Measurements from ENCODE around the gene SNRPN.
"Not testable (repeated sequence)": the region's sequence is repeated elsewhere in the genome, so short reads cannot be mapped to it uniquely, and the experiment has no call there.

Gene SNRPN

DNA sequence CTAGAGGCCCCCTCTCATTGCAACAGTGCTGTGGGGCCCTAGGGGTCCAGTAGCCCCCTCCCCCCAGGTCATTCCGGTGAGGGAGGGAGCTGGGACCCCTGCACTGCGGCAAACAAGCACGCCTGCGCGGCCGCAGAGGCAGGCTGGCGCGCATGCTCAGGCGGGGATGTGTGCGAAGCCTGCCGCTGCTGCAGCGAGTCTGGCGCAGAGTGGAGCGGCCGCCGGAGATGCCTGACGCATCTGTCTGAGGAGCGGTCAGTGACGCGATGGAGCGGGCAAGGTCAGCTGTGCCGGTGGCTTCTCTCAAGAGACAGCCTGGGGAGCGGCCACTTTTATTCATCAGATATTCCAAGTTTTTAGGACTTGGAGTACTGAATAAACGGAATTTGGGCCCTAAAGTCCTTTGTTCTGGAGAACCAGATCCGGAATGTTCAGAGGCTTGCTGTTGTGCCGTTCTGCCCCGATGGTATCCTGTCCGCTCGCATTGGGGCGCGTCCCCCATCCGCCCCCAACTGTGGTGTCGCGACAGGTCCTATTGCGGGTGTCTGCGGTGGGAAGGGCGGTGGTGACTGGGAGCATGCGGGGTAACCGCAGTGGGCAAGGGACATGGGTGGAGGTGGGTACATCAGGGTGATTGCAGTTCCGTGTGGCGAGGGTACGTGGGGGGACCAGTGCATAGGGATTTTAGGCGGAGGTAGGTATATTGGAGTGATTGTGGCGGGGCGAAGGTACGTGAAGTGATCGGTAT lies at the start of gene SNRPN, which contains the start of gene SNURF:
SNRPN (plus strand) TSS at position 205 of the 748 bp plus-strand sequence. CDS start 19,467 bp downstream, outside the sequence.
SNURF (plus strand) TSS at position 205 of the 748 bp plus-strand sequence; CDS start at position 267, 62 bp downstream.
- DNase-seq, result peak; percentile 44

DNA sequence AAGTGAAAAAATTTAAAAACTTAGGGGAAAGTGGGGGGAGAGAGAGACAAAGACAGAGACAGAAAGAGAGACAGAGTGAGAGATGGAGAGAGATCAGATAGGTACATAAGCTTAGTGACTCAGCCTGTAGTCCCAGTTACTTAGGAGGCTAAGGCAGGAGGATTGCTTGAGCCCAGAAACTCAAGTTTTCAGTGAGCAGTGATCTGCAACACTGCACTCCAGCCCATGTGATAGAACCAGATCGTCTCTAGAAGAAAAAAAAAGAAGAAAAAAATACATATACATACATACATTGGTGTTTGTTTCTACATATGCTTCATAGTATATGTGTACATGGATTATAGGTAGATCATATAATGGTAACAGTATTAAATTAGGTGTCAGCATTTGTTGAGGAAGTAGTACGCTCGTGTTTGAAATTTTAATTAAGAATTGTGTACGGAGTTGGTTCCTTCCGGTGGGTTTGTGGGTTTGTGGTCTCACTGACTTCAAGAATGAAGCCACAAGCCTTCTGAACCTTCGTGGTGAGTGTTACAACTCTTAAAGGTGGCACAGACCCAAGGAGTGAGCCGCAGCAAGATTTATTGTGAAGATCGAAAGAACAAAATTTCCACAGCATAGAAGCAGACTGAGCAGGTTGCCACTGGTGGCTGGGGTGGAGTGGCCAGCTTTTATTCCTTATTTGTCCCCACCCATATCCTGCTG lies 38.3 kb upstream of the SNRPN start:
- DNase-seq, result no peak

DNA sequence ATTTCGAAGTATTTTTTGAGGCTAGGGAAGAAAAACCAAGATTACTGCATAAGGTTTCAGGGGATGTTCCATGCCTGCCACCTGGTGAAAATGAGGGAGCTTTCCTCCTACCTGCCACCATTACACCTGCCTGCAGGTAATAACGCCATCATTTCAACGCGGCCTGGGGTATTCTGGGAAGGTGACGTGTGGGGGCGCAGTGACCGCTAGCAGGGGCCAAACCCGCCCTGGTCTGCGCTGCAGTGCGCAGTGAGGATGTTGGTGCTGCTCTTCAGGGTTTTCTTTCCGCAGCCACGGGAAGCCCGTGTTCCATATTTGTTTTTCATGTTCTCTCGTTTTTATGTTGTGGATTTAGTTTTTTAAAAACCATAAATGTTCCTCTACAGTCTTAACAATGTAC lies 37.4 kb upstream of the SNRPN start:
- no peak for DNase-seq

DNA sequence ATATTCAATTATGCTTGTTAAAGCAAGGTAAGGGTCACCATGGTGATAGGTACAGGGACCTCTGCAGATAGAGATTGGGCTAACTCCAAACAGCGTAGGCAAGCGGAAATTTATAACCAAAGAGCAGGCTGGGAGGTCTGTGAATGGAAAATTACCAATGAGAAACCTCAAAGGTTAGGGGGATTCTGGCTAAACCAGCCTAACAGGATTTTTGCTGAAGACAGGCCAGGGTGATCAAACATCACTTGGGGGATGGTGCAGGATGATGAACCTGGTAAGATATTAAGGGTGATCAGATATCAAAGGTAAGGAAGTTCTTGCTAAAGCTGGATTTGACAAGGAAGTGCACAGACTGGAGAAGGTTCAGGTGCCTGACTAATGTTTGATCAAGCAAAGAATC lies 35.3 kb upstream of the SNRPN start:
- no peak for DNase-seq

DNA sequence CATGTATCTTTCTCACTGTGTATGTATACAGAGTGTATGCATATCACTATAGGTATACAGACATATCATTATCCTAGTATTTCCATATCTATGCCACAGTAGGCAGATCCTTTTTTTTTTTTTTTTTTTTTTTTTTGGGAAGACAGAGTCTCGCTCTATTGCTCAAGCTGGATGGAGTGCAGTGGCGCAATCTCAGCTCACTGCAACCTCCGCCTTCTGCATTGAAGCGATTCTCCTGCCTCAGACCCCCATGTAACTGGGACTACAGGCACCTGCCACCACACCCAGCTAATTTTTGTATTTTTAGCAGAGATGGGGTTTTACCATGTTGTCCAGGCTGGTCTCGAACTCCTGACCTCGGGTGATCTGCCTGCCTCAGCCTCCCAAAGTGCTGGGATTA lies 32.0 kb upstream of the SNRPN start:
- DNase-seq, result not testable (repeated sequence)

DNA sequence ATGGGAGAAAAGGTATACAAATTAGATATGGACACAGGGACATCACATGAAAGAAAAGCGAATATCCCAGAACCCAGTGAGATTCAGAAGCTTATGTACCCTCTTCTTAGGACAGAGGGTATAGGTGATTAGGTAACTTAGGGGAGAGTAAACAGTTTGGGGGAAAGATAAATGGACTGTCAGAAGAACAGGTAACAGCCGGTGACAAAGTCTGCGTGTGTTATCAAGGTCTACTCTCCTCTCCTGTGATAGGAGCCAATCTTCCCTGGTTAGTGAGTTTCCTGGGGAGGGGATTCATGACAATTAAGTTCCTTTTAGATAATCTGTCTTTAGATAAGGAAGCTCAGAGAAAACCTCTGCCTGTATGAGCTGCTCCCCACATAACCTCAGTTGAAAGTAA lies 30.6 kb upstream of the SNRPN start:
- no peak for DNase-seq

DNA sequence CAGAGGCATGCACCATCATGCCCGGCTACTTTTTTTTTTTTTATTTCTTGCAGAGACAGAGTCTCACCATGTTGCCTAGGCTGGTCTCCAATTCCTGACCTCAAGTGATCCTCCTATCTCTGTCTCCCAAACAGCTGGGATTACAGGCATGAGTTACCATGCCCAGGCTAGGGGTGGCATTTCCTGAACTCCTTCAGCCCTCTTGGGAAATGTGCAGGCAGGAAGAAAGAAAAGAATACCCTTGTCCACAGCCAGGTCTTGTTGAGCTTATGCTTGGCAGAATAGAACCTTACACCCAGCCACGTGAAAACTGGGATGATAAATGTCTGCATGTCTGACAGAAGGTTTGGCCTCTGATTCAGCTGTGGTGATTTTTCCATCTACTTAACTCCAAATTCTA lies 30.2 kb upstream of the SNRPN start:
- no peak for DNase-seq

DNA sequence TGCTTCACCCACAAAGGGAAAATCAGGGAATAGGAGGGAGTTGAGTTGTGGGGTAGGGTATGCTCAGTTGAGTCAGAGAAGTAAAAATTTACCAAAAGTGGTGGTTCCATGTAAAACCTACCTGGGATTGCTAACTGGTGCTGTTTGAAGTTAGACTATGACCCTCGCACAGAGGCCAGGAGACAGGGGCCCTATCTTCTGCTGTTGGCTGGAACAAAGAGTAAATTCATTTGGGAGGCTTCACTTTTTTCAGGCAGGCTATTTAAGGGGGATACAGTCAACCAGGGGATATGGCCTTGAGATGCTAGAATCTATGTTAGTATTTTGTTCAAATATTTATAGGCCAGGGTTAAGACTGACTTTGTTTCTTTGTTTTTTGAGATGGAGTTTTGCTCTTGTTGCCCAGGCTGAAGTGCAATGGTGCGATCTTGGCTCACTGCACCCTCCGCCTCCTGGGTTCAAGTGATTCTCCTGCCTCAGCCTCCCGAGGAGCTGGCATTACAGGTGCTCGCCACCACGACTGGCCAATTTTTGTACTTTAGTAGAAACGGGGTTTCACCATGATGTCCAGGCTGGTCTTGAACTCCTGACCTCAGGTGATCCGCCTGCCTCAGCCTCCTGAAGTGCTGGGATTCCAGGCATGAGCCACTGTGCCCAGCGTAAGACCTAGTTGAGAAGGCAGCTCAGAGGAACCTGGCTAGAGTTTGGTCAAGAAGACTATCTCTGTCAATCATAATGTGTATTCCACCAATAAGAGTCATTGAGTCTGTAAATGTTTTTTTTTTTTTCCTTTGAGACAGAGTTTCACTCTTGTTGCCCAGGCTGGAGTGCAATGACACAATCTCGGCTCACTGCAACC lies 22.7 kb upstream of the SNRPN start:
- not testable (repeated sequence) for DNase-seq

DNA sequence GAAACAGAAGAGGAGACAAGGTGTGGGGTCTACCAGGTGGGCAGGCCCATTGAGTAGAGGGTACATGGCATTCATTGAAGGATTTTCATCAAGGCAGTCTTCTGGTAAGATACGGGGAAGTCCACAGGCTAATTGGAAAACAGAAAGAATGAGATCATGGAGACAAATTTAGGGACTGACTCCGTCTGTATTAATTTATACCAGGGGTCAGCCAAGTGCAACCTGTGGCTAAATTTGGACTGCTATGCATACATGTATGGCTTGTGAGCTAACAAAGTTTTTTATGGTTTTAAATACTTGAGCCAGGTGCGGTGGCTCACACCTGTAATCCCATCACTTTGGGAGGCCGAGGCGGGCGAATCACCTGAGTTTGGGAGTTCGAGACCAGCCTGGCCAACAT lies 21.1 kb upstream of the SNRPN start:
- DNase-seq, result no peak

DNA sequence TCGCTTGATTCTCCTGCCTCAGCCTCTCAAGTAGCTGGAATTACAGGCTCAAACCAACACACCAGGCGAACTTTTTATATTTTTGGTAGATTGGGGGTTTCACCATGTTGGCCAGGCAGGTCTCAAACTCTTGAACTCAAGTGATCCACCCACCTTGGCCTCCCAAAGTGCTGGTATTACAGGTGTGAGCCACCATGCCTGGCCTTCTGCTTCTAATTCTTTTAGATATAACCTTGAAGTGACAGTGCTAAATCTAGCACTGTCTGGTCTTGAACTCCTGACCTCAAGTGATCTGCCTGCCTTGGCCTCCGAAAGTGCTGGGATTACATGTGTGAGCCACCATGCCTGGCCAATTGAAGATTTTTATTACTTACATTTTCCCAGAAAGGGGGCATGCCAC lies 16.6 kb upstream of the SNRPN start:
- DNase-seq, result not testable (repeated sequence)

DNA sequence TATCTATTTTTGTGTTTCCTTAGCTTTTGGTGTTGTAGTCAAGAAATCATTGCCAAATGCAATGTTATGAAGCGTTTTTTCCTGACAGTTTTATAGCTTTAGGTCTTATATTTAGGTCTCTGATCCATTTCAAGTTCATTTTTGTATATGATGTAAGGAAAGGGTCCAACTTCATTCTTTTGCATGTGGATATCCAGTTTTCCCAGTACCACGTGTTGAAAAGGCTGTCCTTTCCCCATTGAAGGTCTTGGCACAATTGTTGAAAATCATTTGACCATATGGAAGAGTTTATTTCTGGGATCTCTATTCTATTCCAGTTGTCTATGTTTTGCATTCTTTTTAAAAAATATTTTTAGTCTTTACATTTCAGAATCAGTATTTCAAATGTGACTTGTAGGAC lies 14.6 kb upstream of the SNRPN start:
- no peak for DNase-seq

DNA sequence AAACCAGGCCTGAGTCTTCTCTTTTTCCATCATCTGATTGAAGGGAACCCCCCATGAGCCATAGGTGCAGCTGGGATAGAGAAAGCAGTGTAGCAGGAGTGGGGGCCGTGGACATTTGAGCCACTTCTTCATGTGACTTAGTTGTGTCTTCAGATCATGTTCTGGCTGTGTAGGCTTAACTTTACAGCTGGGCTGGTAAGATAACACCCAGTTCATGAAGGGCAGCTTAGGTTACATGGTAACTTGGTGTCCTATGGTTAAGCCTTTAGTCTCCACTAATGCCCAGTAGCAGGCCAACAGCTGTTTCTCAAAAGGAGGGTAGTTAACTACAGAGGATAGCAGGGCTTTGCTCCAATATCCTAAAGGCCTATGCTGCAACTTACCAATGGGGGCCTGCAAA lies 11.4 kb upstream of the SNRPN start:
- no peak for DNase-seq

DNA sequence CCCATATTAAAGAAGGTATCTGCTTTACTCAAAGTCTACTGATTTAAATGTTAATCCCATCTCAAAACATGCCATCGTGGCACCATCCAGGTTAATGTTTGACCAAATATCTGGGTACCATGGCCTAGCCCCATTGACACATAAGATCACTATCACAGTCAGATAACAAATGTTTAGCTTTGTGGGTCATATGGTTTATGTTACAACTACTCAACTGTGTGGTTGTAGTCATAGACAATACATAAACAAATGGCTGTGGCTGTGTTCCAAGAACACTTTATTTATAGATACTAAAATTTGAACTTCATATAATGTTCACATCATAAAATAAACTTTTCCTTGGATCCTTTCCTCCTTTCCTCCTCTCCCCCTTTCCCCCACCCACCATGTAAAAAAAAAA lies 9.8 kb upstream of the SNRPN start:
- no peak for DNase-seq

DNA sequence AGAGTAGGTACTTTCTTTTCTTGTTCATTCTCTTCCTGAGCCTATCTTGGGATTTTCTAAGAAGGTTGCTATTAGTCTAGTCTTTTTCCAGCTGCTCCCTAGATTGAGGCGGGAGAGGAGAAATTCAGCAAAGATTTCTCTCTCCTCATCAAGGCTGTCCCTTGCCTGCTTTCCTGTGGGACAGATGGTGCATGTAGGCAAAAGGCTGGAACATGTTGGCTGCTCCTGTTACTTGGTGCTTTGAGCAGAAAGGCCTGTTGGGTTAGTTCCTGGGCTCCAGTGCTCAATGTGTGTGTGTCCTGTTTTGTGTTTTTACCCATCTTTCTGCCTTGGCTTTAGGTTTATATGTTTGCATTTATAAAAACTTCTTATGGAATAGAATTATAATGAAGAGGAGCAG lies 9.1 kb upstream of the SNRPN start:
- no peak for DNase-seq

DNA sequence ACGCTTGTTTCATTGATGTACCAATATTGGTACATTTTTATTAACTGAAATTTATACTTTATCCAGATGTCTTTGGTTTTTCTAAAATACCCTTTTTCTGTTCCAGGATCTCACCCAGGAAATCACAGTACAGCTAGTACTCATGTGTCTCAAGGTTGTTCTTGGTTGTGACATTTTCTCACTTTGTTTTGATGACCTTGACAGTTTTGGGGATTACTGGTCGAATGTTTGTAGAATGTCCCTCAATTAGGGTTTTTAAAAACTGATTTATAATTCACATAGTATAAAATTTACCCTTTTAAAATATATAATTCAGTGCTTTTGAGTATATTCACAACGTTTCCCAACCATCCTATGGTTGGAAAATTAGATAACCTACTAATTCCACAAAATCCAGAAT lies 6.3 kb upstream of the SNRPN start:
- no peak for DNase-seq

DNA sequence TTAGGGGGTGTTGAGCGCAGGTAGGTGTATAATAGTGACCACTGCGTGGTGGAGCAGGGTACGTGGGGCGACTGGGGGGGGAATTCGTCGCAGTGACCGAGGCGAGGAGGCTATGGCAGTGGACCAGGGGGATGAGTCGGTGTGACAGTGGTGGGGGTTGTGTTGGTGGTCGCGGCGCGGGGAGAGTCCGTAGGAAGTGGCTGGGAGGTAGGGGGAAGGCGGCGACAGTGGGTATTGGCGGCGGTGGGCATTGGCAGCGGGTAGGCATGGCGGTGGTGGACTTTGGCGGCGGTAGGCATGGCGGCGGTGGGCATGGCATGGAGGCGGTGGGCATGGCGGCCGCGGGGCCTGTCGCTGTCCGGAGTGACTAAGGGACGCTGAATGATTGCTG lies 739 bp downstream of the SNRPN start:
- DNase-seq, result no peak

DNA sequence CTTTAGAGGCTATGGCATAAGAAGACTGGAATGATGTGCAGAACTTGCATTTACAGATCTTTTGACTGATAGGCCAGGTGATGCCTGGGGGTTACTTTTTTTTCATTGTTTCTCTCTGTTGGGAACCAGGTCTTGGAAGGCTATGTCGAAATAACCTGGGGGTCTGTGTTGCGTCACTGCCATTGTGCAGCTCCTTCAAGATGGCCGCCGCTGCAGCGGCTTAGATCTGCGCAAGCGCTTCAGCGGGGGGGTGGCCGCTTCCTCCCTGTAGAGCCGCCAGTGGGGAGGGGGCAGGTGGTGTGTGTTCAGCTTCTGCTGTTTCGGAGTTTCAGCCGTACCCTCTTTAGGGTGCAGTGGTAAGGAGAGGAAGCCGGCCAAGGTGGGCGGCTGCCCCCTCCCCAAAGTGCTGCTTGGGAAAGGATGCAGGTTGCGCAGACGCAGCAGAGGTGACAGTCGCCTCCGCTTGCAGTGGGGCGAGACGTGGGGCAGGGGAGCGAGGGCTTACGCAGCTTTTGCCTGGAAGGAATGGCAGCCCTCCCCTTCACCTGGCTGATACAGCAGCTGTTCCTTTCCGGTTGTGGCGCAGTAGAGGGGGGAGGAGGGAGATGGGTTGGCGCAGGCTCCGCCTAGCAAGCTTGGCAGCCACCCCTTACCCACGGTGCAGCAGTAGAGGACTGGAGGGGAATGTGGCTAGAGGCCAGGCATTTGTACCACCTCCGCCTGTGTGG lies 1.5 kb downstream of the SNRPN start:
- DNase-seq, result peak; percentile 54

DNA sequence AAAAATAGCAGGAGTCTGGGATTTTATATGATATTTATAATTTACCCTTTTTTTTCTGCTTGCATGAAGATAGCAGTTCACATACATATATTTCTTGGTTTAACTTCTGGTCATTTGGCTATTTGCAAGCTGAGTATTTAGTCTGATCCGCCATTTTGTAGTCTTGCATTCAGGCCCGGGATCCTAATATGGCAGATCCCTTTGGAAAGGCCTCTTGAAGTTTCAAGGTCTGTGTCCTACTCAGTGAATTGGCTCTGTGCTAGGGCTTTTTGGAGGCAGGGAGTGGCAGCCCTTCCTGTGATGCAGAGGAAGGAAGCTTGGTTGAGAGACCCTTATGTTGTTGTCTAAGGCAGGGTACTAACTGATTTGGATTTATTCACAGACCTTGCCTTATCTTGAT lies 2.9 kb downstream of the SNRPN start:
- DNase-seq, result no peak

DNA sequence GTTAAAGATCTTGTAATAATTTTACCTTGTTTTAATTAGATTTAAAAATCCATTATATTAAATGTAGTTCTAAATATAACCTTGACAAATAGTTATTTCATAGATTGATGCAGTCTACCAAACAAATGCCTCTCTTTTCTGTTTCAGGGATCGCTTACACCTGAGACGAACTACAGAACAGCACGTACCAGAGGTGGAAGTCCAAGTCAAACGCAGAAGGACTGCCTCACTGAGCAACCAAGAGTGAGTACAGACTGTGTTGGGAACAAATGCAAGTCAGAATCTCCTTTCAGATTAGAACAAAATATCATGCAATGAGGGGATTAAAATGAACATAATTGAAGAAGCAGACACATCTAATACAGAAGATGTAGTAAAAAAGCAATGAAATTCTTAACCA lies 7.2 kb downstream of the SNRPN start:
- no peak for DNase-seq

DNA sequence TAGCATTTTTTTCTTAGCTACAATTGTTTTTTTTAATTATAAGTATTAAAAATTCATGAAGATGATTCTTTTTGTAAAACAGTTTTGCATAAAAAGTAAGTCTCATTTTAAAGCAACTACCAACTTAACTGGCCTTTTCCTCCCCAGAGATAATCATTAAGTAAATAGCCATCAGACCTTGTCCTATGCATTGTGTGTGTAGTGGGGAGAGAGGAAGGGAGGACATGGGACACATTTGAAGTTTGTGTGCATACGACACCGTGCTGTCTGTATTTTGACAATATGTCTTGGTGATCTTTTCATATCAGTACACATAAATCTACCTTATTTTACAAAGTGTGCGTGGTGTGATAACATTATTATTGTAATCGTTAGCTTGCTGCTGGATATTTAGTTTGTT lies 8.1 kb downstream of the SNRPN start:
- DNase-seq, result no peak

DNA sequence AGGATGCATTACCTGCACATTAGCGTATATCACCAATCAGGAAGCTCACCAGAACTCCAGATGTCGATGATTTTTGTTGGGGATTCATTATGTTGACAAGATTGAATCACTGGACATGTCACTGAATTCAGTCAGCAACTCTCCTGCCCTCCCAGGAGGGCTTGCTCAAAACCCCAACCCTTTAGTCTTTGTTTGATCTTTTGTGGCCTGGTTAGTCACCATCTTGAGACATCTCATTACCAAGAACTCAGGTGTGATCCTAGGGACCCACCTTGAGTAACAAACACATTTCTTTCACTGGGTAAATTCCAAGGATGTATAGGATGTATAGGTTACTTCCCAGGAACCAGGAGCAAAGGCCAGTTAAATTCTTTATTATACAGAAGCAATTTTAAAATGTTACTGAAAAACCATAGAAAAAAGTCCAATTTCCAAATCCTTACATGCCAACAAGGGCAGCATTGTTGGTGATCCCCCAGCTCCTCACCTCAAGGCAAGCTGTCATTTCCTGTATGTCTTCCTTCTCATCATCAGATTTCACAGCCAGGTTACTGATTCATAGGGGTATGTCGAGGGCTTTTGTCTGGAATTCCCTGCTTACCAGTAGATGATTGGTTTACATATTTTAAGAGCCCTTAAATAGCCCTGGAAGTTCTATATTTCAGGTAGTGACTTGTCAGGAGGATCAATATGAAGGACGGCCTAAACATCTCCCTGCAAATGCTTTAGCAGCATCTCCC lies 11.7 kb downstream of the SNRPN start:
- DNase-seq, result no peak

DNA sequence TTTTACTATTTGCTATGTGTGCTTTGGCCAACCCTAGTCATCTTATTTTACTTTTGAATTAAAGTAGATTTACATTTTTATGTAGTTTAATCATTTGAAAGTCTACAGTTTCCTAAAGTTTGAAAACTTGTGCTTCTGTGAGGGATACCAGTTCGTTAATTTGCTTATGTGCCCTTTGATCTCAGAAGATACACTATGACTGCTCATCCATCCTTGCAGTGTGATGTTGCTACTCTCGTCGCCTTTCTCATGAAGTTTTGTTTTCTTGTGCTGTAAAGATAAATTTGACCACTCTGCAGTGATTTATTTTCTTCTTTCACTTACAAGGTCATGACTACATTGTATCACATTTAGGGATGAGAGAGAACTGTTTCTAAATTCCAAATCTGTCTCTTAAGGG lies 16.3 kb downstream of the SNRPN start:
- DNase-seq, result no peak

Data from kidney glomerular epithelial cell (primary cell).